Activated T-helper 1 cell treated with anti-CD3 and anti-CD28 coated beads, Interleukin-2, amount 50 U/mL, for 16 hours (primary cell): ENCODE results near the gene MAGEA9B.
"Not testable (repeated sequence)": the region's sequence is repeated elsewhere in the genome, so short reads cannot be mapped to it uniquely, and the experiment has no call there.

Experiments used
- DNase-seq, 2 donors: peaks; one replicate each; pipeline ENCODE4 v3.0.0-alpha.2; 2020; ENCODE audit warnings: low read depth in 1 of 2, low spot score in 1 of 2

The MAGEA9B gene, protein sequence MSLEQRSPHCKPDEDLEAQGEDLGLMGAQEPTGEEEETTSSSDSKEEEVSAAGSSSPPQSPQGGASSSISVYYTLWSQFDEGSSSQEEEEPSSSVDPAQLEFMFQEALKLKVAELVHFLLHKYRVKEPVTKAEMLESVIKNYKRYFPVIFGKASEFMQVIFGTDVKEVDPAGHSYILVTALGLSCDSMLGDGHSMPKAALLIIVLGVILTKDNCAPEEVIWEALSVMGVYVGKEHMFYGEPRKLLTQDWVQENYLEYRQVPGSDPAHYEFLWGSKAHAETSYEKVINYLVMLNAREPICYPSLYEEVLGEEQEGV

GRCh38 chrX:149587359-149587758 is at the start of gene MAGEA9B:
TSS of gene MAGEA9B (minus strand) at chrX:149587459. CDS start at chrX:149583179, 4,280 bp downstream.
- DNase-seq, result not testable (repeated sequence)

DNA sequence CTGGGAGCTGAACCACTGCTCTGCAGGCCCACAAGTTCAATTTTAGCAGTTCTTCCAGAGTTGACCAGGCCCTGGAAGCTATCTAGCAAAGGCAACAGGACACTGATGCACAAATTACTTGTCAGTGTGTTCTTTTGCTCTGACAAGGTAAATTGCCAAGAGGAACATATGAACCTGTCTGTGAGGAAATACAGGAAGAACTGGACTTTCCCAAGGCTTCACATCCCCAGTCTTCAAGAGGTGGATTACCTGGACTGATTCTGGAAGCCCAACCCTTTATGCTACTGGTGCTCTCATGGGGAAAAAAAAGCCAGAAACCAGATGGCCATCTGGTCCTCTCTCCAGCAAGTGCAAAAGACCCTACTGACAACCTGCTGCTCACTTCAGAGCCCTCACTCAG is 46.3 kb upstream of the MAGEA9B start:
- DNase-seq, result no peak

DNA sequence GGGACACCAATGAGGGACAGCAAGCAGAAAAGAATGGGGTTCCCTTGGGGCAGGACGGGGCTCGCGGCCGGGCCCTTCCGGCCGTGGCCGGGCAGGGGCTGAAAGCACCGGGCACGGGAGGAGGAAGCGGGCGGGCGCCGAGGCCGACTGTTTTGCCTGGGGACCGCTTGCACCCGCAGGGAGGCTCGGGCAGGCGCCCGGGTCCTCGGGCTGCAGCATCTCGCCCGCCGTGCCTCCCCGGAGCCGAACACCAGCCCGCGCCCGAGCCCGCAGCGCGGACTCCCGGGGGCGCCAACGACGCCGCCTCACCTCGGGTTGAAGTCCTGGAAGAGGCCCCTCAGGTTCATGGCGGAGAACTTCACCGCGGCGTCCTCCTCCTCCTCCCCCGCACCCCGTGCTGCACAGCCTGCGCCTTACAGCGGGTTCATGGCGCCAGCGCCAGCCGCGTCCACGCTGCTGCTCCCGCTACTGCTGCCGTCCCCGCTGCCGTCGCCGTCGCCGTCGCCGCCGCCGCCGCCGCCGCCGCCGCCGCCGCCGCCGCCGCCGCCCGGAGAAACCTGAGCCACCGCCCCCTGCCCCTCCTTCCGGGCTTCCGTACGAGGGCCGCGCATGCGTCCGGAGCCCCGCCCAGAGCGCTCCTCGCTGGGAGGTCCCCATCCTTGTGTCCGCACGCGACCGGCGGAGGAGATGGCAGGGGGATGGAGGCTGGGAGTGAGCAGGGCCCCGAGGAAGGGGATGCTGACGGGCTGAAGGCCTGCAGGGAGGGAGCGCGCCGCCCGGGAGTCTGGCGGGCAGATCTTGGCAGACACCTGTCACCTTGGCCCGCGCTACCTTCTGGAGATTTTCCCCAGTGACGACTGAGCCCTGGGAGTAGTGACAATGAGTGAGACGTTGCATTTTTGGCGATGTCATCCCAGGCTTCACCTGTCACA is 44.2 kb upstream of the MAGEA9B start, which contains the start of gene TMEM185A:
Gene TMEM185A, minus strand, starts transcription at position 559 of the 932 bp plus-strand sequence. Its CDS starts 212 bp downstream, at position 347.
- DNase-seq, result peak; percentile 43 to 62

- DNase-seq, result no peak
Observed at GRCh38 chrX:149630681-149631233, 43.5 kb upstream of the MAGEA9B start.

GRCh38 chrX:149629730-149630387 is 42.6 kb upstream of the MAGEA9B start:
- no peak for DNase-seq

DNA sequence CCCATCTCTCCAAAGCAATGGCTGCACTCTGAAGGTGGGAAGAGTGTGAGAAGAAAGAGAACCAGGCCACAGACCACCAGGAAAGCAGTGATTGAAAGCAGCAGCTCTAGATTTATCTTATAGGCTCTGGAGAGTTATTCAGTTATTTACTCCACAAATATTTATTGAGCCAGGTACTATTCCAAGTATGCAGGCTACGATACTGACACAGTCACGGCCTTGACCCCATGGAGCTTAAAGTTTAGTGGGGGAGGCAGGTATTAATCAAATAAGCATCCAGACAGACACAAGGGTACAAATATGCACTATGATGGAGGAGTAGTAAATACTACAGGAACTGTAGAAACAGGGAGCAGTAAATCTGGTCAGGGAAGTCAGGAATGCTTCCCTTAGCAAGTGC is 41.5 kb upstream of the MAGEA9B start:
- no peak for DNase-seq

DNA sequence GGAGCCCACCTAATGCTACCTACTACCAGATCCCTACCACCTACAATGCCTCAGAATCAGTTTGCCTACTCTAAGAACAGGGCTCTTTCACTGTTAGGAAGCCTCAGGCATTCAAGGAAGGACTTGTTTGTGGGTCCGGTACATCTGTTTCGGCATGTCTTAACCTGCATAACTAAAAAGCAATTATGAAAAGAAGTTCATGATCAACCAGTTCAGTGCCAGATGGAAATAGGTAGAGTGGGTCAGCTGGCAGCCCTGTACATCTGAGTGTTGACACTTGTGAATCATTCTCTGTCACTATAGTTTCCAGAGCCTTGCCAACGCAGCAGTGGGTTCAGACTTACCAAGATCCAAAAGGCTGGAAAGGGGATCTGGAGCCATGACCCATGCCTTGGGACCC is 41.0 kb upstream of the MAGEA9B start:
- no peak for DNase-seq

DNA sequence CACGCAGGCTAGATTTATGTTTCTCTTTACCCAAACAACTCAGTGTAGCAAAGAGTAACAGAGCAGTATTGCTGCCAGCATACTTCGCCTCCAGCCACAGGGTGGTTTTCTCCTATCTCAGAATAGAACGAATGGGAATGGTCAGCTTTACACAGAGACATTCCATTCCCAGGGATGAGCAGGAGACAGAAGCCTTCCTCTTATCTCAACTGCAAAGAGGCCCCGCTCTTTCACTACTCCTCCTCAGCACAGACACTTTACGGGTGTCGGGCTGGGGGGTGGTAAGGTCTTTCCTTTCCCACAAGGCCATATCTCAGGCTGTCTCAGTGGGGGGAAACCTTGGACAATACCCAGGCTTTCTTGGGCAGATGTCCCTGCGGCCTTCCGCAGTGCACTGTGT is 39.6 kb upstream of the MAGEA9B start:
- DNase-seq, result not testable (repeated sequence)

DNA sequence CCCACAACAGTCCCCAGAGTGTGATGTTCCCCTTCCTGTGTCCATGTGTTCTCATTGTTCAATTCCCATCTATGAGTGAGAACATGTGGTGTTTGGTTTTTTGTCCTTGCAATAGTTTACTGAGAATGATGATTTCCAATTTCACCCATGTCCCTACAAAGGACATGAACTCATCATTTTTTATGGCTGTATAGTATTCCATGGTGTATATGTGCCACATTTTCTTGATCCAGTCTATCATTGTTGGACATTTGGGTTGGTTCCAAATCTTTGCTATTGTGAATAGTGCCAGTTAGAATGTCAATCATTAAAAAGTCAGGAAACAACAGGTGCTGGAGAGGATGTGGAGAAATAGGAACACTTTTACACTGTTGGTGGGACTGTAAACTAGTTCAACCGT is 32.4 kb upstream of the MAGEA9B start:
- not testable (repeated sequence) for DNase-seq

DNA sequence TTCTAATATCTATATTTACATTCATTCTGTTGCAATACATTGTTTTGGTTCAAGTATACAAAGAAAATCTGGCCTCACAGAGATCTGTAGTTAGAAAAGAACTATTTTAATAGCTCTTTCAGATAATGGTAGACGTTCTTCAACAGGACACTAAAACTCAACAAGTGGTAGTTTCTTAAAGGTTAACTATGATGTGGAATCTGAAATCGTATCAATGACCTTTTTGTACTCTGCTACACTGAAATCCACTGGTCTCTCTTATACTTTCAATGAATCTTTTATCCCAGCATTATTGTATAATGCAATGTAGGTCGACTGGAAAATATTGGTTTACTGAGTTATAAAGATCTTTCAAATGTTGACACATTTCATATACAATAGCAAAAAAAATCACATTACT is 31.6 kb upstream of the MAGEA9B start:
- no peak for DNase-seq

DNA sequence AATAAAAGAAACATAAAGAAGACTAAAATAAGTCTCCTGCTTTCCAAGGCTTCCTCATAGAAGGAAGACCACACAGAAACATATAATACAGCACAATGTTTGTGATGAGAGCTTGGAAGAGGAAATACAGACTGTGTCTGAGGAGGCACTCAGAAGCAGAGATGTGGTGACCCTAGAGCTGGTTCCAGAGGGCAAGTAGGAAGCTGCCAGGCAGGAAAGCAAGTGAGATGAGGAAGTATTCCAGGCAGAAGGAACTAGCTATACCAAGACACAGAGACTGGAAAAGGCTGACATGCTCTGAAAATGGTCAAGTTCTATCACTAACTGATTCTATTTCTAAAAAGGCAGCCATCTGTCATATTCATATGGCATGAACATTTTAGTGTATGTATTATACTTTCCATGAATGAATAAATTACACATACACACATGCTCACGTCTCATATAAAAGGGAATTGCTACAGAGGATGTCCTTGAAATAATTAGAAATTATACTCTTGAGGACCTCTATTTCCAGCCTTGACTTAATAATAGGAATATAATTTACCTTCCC is 24.4 kb upstream of the MAGEA9B start:
- no peak for DNase-seq

GRCh38 chrX:149610511-149610910 is 23.3 kb upstream of the MAGEA9B start:
- no peak for DNase-seq

- DNase-seq, result no peak
Observed at GRCh38 chrX:149607699-149608098, 20.4 kb upstream of the MAGEA9B start.

GRCh38 chrX:149605248-149605885 is 18.1 kb upstream of the MAGEA9B start:
- DNase-seq, result not testable (repeated sequence)

DNA sequence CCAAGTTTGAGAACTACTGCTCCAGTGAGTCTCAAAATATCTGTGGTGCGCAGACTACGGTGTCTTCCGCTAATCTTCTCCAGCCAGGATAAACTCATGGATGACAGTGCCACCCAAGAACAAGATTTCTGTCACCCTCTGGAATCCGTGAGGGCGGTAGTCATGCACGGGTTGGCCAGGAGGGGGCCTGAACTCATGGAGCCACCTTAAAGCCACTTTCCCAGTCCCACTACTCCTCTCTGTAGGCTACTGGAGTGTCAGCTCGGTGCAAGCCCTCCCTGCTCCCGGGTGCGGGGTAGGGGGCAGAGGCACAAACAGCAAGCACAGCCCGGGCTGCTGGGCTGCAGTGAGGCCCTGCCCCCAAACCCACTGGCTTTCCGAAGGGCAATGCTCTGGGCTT is 11.3 kb upstream of the MAGEA9B start:
- DNase-seq, result not testable (repeated sequence)

DNA sequence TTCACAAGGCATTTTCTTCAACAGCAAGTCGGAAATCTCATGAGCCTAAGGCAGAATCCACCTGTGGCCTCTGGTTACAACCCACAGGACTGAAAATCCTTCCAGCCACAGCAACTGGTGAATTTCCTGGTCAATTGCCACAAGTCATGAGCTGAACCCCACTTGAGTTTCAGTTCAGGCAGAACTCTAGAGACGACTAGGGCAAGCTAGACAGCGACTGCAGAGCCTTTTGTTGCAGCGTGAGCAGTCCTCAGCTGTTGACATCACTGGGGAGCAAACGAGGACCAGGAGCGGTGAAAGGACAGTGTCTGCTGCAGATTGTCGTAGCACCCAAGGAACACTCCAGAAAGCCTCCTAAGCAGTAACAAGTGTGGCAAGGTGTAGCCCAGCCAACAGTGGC is 8.7 kb upstream of the MAGEA9B start:
- DNase-seq, result not testable (repeated sequence)

DNA sequence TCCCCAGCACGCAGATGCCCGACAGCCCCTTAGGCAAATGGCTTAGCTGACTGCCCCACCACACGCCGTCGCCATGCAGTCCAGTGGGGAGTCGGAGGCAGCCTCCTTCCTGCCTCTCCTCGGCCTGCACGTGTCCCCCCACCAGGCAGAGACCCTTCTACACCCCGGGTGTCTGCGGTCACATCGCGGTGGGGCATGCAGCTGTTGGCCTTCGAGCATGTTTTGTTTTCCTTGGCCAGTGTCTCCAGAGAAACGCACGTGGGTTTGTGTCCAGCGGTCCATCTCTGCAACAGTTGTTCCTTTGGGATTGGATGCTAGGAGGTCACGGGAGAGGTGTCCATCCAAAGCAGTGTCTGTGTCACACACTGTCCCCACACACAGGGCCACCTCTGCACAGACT is 8.0 kb upstream of the MAGEA9B start, which contains the start of gene HSFX2:
Gene HSFX2, minus strand, starts transcription at position 101 of the 400 bp plus-strand sequence. CDS start 614 bp downstream, outside the sequence.
- not testable (repeated sequence) for DNase-seq

DNA sequence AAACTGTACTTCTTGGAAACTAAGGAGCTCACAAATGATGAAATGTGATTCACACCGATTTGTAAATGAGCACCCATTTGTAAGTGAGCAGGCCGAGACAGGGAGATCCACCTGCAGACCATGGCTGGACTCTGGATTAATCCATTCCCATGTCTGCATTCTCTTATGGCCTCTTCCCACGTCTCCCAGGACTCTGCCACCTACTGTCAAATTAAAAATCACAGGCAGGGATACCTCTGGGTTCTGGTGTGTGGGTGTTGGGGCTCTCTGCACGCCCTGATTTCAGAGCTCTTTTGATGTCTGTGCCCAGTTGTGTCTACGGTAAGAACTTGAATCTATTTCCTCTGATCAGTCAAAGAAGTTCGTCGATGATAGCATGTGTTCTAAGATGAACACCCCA is 3.7 kb upstream of the MAGEA9B start:
- DNase-seq, result not testable (repeated sequence)

GRCh38 chrX:149585631-149586030 is 1.6 kb downstream of the MAGEA9B start:
- not testable (repeated sequence) for DNase-seq

DNA sequence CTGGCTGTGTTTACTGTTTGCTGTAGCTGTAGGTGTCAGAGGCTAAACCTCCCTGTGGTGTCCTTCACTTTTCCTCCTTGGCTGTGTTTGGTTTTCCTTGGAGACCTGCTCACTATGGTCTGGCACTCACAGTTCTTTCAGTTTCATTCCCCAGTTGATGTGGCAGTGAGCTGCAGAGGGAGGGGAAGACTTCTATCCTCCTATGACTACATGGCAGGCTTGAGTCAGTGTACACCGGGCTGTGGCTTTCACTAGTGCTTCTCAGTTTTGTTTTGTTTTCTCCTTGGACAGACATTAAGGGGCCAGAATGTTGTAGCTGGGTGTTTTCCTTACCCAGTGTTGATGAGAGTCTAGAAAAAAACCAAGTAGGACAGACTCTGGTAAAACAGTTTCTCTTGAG is 13.8 kb downstream of the MAGEA9B start:
- DNase-seq, result not testable (repeated sequence)
